Non-pigmented ciliary epithelial cell (primary cell): Measurements from ENCODE around the gene TENT4B.
"Not testable (repeated sequence)": the region's sequence is repeated elsewhere in the genome, so short reads cannot be mapped to it uniquely, and the experiment has no call there.

Experiments
- DNase-seq: peaks from one replicate; pipeline ENCODE4 v3.0.0-alpha.2; 2010; ENCODE audit warnings: low read depth

Gene TENT4B

DNA sequence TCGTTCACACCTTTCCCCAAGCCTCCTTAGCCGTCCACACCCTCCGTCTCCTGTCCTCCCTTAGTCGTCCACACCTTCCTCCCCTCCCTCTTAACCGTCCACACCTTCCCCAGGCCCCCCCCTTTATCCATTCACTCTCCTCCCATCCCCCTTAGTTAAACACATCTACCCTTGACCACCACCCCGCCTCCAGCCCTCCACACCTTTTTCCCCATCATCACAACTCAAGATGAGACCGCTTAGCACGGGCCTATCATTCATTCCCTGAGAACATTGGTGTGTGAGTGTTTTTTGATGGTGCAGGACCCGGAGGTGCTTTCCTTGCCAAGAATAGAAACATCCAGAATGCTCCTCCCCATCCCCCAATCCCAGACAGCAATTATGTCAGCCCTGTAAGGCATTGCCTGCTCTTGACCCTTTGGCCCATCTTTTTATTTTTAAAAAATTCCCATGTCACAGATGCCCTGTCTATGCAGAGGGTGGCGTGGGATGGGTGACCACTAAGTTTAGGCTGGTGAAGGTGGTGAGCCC is 1.4 kb downstream of the TENT4B start:
- no peak for DNase-seq

DNA sequence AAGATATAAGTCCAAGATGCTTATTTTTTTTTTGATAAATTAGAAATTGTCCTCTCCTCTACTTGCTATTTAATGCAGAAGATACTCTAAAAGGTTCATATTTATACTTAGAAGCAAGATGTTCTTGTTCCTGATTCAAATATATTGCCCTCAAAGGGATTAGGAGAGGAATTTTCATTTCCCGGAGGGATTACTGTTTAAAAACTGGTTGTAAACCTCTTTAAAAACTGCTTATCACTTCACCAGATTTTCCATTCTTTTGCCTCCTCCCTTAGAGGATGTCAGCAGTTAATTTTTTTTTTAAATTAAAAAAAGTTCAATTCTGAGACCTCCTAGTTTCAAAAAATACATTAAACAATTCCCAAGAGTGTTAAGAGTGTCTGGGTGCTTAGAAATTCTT is 2.8 kb downstream of the TENT4B start:
- no peak for DNase-seq

DNA sequence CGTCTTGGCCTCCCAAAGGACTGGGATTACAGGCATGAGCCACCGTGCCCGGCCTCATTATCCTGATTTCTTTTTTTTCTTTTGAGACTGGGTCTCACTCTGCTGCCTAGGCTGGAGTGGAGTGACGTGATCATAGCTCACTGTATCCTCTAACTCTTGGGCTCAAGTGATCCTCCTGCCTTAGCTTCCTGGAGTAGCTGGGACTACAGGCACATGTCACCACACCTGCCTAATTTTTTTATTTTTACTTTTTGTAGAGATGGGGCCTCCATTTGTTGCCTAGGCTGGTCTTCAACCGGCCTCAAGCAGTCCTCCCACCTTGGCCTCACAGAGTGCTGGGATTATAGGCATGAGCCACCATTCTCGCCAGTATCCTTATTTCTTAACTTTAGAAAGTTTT is 3.5 kb downstream of the TENT4B start:
- no peak for DNase-seq

DNA sequence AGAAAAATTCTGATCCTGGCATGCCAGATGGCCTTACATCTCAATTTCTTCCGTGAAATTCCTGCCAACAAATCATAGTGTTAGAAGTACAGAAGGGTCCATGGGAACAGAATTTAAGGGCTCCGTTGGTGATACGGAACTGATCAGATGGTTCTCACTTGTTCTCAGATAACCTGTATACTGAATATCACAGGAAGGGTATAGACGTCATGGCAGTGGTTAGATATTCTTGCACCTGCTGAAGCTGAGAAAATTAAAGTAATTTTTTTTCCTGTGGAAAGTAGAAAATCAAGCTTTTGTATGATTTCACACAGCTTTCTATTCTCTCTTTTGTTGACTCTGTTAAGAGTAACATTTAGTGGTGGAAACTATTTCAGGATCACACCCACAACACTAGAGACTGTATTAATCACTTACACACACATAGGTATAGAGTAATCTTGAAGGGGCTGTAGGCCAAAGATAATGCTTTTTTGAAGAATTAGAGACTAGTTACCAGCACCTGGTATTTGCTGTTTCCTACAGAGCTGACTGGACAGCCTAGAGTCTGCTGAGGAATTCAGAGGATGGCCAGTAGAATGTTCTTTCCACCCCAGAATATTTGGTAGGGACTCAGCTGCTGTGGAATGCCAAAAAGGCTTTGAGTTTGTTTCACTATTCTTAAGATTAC is 7.5 kb downstream of the TENT4B start:
- DNase-seq, result no peak

DNA sequence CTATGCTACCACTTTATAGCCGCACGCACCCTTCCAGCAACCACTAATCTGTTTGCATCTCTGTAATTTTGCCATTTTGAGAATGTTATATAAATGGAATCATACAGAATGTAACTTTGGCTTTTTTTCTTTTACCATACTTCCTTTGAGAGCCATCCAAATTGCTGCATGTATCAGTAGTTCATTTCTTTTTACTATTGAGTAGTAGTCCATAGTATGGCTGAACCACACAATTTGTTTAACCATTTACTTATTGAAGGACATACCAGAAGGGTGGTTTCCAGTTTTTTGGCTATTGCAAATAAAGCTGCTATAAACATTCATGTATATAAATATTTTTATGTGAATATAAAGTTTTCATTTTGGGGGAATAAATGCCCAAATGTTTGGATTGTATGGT is 8.8 kb downstream of the TENT4B start:
- no peak for DNase-seq

DNA sequence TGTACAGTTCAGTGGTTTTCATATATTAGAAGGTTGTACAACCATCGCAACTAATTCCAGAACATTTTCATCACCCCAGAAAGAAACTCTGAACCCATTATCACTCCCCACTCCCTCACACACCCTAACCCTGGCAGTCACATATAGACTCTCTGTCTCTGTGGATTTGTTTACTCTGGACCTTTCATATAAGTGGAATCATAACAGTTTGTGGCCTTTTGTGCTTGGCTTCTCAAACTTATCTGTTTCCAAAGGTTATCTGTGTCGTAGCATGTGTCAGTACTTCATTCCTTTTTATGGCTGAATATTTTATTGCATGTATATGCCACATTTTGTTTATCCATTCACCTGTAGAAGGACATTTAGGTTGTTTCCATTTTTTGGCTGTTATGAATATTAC is 12.4 kb downstream of the TENT4B start:
- no peak for DNase-seq

DNA sequence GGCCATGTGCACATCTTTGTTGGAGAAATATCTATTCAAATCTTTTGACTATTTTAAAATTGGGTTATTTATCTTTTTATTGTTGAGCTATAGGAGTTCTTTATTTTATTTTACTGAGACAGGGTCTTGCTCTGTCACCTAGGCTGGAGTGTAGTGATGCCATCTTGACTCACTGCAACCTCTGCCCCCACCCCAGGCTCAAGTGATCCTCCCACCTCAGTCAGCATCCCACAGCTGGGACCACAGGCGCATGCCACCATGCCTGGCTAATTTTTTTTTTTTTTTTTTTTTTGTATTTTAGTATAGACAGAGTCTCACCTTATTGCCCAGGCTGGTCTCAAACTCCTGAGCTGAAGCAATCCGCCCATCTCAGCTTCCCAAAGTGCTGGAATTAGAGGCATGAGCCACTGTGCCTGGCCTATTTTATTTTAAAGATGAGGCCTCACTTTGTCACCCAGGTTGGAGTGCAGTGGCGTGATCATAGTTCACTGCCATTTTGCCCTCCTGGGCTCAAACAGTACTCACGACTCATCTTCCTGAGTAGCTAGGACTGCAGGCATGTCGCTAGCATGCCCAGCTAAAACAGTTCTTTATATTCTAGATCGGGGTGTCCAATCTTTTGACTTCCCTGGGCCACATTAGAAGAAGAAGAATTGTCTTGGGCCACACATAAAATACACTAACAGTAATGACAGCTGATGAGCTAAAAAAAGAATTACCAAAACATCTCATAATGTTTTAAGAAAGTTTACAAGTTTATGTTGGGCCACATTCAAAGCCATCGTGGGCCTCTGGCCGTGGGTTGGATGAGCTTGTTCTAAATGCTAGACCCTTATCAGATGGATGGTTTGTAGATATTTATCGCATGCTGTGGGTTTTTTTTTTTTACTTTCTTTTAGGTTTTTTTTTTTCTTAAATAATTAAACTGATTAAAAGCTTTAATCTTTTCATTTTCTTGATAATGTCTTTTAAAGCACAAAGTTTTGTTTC is 13.7 kb downstream of the TENT4B start:
- no peak for DNase-seq

DNA sequence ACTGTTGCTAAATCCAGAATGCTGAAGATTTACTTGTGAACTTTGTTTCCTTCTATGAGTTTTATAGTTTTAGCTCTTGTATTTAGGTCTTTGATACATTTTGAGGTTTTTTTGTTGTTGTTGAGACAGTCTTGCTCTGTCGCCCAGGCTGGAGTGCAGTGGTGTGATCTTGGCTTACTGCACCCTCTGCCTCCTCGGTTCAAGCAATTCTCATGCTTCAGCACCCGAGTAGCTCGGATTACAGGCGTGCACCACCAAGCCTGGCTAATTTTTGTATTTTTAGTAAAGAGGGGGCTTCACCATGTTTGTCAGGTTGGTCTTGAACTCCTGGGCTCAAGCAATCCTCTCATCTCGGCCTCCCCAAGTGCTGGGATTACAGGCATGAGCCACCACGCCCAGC is 14.4 kb downstream of the TENT4B start:
- DNase-seq, result no peak

DNA sequence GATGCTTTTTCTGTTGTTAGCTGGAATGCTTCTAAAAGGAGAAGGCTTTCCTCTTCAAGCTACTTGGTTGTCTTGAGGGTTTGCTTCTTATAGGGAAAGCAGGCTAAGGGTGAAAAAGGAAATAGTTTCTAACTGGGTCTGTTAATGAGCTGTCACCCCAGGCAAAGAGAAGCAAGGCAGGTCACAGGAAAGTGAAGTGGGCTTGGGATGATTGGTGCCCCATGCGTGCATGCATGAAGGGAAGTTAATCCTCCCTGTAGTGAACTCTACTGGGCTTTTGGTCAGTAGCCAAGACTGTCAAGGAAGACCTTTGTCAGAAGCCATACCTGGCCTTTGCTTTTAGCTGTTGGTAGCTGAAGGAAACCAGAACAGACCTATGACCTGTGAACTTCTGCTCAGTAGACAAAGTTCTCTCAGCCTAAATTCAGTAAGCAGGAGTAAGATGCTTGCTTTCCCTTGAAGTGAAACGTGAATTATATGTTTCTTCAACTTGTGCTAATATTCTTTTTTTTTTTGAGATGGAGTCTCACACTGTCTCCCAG is 16.5 kb downstream of the TENT4B start:
- DNase-seq, result no peak

DNA sequence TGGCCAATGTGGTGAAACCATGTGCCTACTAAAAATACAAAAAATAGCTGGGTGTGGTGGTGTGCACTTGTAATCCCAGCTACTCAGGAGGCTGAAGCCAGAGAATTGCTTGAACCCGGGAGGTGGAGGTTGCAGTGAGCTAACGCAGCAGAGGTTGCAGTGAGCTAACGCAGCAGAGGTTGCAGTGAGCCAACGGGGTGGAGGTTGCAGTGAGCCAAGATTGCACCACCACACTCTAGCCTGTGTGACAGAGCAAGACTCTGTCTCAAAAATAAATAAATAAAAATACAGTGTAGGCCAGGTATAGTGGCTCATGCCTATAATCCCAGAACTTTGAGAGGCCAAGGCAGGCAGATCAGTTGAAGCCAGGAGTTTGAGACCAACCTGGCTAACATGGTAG is 18.7 kb downstream of the TENT4B start:
- DNase-seq, result not testable (repeated sequence)

DNA sequence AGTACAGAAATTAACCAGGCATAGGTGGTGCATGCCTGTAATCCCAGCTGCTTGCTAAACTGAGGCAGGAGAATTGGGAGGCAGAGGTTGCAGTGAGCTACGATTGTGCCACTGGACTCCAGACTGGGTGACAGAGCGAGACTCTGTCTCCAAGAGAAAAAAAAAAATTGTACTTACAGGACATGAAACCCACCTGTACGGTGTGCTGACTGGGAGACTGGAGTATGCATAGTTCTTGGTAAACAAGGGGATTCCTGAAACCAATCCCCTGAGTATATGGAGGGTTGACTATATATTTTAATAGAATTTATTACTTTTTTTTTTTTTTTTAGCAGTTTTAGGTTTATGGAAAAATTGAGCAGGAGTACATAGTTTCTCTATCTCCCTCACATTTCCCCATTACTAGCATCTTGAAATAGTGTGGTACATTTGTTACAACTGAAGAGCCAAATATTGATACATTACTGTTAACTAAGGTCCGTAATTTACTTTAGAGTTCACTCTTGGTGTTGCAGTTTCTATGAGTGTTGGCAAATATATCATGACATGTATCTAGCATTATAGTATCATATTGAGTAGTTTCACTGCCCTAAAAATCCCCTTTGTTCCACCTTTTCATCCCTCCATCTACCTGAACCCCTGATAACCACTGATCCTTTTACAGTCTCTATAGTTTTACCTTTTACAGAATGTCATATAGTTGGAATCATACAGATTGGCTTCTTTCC is 19.3 kb downstream of the TENT4B start:
- DNase-seq, result no peak

DNA sequence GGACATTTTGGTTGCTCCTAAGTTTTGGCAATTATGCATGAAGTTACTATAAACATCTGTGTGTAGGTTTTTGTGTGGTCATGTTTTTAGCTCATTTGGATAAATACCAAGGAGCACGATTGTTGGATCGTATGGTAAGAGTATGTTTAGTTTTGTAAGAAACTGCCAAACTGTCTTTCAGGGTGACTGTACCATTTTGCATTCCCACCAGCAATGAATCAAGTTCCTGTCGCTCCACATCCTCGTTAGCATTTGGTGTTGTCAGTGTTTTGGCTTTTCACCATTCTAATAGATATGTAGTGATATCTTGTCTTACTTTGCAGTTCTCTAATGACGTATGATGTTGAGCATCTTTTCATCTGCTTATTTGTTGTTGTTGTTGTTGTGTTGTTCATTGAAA is 20.2 kb downstream of the TENT4B start:
- no peak for DNase-seq

DNA sequence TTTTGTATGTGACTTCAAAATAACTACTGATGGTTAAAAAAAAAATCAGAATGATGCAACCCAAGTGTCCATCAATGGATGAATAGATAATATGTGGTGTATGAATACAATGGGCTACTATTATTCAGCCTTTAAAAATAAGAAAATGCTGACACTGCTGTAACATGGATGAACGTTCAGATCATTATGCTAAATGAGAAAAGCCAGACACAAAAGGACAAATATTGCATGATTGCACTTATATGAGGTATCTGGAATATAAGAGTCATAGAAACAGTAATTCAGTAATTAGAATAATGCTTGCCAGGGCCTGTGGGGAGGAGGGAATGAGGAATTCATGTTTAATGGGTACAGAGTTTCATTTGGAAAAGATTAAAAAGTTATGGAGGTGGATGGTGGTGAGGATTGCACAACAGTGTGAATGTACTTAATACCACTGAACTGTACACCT is 25.4 kb downstream of the TENT4B start:
- DNase-seq, result no peak

DNA sequence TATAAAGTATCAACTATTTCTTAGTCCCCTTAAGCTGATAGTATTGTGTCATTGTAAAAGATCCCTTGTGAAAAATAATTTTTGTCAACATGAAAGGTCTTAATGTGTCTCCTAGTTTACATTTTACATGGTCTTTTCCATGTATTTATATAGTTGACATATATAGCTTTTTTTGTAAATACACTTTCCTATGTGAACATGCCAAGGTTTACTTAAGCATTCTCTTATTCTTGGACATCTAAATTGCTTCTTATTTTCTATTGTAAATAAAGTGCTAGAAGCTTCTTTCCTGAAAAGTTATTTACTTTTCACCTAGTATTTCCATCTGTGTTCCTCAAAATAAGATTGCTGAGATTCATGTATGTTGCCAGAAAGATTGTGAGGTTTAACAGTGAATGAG is 29.3 kb downstream of the TENT4B start:
- DNase-seq, result no peak

DNA sequence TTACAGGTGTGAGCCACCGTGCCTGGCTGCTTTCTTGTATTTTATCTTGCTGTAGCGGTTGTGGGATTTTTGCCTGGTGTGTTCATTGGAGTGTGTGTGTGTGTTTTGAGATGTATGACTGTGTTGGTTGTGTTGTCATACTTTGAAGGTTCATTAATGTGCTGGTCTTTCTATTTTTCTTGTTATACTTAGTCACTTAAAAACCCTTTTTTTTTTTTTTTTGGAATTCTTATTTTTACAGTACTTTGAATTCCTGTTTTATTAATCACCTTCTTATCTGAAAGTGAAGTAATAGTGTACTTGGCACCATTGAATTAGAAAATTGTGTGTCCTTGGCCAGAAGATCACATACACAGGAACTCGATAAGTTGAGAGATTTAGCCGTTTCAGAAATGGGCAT is 30.2 kb downstream of the TENT4B start:
- no peak for DNase-seq

DNA sequence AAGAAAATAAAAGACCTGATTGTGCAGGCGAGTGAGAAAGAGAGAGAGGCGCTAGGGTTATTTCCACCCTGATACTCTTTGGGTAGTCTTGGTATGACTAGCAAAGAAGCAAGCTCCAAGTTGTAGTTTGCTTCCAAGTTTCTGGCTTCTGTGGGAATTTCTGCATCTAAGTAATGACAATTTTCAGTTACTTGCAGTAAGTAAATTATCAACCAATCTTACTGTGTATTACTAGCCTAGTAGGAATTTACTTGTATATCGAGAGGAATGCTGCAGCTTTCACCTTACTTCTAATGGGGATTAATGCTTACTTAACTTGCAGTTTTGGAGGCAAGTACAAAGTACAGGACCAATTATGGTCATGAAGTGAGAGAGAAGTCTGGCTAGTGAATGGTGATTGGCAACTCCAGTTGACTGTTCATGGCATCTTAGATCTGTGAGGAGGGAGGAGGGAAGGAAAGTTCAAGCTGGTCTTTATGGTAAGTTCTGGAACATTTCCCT is 31.9 kb downstream of the TENT4B start:
- DNase-seq, result no peak

DNA sequence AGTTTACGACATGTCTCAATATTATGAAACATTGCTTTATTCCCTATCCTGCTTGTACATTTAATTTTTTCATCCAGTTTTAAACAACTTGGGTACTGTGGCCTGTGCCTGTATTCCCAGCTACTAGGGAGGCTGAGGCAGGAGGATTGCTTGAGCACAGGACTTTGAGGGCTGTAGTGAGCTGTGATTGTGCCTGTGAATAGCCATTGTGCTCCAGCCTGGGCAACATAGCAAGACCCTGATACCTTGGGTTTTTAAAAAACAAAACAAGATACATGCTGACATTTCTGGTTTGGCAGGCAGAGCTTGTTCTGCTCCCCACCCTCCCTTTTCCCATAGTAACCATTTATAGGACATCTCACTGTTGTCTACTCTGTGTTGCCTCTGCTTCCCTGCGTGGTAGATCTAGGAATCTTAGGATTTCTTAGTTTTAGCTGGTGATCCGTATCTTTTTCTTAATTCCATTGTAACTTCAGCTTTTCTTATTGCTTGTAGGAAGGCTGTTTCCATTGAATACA is 35.6 kb downstream of the TENT4B start:
- DNase-seq, result no peak

DNA sequence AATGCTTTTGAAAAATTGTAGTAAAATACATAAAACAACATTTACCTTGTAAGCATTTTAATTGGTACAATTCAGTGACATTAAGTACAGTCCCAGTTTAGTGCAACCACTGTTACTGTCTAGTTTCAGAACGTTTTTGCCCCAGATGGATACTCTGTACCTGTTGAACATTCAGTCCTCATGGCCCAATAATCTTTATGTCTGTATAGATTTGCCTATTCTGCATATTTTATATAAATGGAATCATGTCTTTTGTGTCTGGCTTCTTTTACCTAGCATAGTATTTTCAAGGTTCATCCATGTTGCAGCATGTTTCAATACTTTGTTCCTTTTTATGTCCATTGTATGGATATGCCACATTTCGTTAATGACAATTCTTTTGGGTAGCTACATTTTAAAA is 37.2 kb downstream of the TENT4B start:
- DNase-seq, result no peak

DNA sequence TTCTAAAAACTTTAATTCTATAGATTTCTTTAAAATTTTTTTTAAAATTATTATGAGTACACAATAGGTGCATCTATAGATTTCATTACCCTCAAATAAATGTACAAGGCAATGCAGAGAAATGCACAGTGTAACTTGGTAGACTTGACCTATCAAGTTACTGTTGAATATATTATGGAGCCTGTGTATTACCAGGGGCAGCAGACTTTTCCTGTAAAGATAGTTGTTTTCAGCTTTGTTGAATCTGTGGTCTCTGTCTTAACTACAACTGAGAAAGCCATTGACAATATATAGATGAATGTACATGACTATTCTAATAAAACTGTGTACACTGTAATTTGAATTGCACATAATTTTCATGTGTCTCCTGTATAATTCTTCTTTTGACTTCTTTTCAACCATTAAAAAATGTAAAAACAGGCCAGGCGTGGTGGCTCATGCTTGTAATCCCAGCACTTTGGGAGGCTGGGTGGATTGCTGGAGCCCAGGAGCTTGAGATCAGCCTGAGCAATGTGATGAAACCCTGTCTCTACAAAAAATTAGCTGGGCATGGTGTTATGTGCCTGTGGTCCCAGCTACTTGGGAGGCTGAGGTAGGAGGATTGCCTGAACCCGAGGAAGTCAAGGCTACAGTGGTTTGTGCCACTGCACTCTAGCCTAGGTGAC is 39.4 kb downstream of the TENT4B start:
- no peak for DNase-seq

DNA sequence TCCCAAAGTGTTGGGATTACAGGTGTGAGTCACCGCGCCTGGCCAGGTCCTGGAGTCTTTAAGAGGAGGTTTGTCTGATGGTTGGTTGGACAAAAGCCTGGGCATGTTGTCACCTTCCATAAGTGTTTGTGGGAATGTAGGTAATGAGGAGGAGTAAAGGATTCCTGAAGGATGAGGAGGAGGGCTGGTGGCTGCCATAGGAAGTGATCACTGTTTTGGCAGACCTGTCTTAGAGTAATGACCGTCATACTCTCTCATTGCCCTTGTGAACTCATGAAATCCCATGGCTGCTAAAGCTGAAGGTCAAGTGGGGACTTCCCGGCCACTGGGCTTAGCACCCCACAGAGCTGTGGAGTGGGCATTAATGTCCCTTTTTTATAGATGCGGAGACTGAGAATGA is 40.5 kb downstream of the TENT4B start:
- no peak for DNase-seq

DNA sequence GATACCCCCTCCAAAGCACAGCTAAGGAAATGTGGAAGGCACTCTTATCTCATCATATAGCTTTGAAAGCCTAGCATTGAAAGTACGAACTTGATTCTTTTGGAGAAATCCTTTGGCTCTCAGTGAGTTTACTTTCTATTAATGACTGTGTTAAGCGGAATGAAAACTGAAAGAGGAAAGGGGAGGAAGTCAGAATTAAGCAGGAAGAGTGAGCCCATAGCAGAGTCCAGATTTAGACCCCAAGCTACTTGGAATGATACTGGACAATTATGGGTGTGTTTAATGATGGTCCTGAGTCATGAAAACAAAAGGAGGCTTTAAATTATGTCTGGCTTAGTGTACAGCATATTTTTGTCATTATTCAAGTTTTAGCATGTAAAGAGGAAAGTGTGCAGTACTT is 42.2 kb downstream of the TENT4B start:
- no peak for DNase-seq
